GM18517 (cell line): ENCODE measurements around the gene CES5A.
"Not testable (repeated sequence)": the region's sequence is repeated elsewhere in the genome, so short reads cannot be mapped to it uniquely, and the experiment has no call there.

Experiments
- ATAC-seq: cut with Tn5 transposase; IDR thresholded peaks from one replicate; pipeline ENCODE4 v1.9.1; 2021; ENCODE audit warnings: mild to moderate bottlenecking, moderate library complexity; ENCODE audit not compliant: unreplicated experiment

CES5A gene

GRCh38 chr16:55803681-55804080 is 71.5 kb downstream of the CES5A start:
- not testable (repeated sequence) for ATAC-seq
